DOHH2 (cell line): ENCODE measurements around the gene KLK15.

Source experiments
- H3F3A ChIP-seq: fragments of 200-600 bp; sonication (generic), shearing (Covaris generic); 2 replicates; pipeline ENCODE4 v1.6.0; 2016; ENCODE audit warnings: antibody characterized with exemption, mild to moderate bottlenecking; ENCODE audit not compliant: control insufficient read depth, insufficient read depth
- H3K27ac ChIP-seq: fragments of 200-600 bp; sonication (generic); 2 replicates; pipeline ENCODE4 v1.5.1; 2014; ENCODE audit warnings: low read depth, mild to moderate bottlenecking, low read length, moderate library complexity
- H3K27me3 ChIP-seq: fragments of 200-600 bp; sonication (generic); 2 replicates; pipeline ENCODE4 v1.6.1; 2014; ENCODE audit warnings: mild to moderate bottlenecking, low read length, mixed read lengths; ENCODE audit not compliant: control insufficient read depth
- H3K36me3 ChIP-seq: fragments of 200-600 bp; sonication (generic); 2 replicates; pipeline ENCODE4 v1.6.1; 2014; ENCODE audit warnings: mild to moderate bottlenecking, low read length, moderate library complexity, mixed read lengths; ENCODE audit not compliant: control insufficient read depth
- H3K4me1 ChIP-seq: fragments of 200-600 bp; sonication (generic); 2 replicates; pipeline ENCODE4 v1.6.1; 2014; ENCODE audit warnings: mild to moderate bottlenecking, low read length, mixed read lengths; ENCODE audit not compliant: control insufficient read depth
- H3K4me2 ChIP-seq: fragments of 200-600 bp; sonication (generic); 2 replicates; pipeline ENCODE4 v1.6.0; 2014; ENCODE audit warnings: mild to moderate bottlenecking, low read length, moderate library complexity
- H3K4me3 ChIP-seq: fragments of 200-600 bp; sonication (generic); 2 replicates; pipeline ENCODE4 v1.5.1; 2014; ENCODE audit warnings: mild to moderate bottlenecking, low read length, mixed read lengths
- H3K79me2 ChIP-seq: fragments of 200-600 bp; sonication (generic); 2 replicates; pipeline ENCODE4 v1.6.1; 2014; ENCODE audit warnings: mild to moderate bottlenecking, low read length, mixed read lengths; ENCODE audit not compliant: control insufficient read depth
- H3K9me2 ChIP-seq: fragments of 200-600 bp; sonication (generic); replicated peaks from 2 replicates; pipeline ENCODE4 v1.6.1; 2014; ENCODE audit warnings: mild to moderate bottlenecking, low read length, mixed read lengths; ENCODE audit not compliant: control insufficient read depth
- H3K9me3 ChIP-seq: fragments of 200-600 bp; sonication (generic); 2 replicates; pipeline ENCODE4 v1.6.1; 2014; ENCODE audit warnings: antibody characterized with exemption, low read length, mixed read lengths; ENCODE audit not compliant: control insufficient read depth, insufficient read depth
- H4K20me1 ChIP-seq: fragments of 200-600 bp; sonication (generic); 2 replicates; pipeline ENCODE4 v1.6.0; 2014; ENCODE audit warnings: low read depth, mild to moderate bottlenecking, antibody characterized with exemption, low read length, moderate library complexity; ENCODE audit not compliant: control insufficient read depth, insufficient read depth
- CTCF ChIP-seq: fragments of 200-600 bp; sonication (generic); IDR thresholded peaks from one replicate; pipeline ENCODE4 v1.5.1; 2014; ENCODE audit warnings: antibody characterized with exemption, mild to moderate bottlenecking, low read depth, low read length; ENCODE audit not compliant: poor library complexity, severe bottlenecking
- EZH2phosphoT487 ChIP-seq: fragments of 200-600 bp; sonication (generic); IDR thresholded peaks from 2 replicates; pipeline ENCODE4 v1.6.1; 2017; ENCODE audit warnings: borderline replicate concordance, mild to moderate bottlenecking, antibody characterized with exemption, low read length, moderate library complexity, mixed read lengths

Gene KLK15

GRCh38 chr19:50842130-50842529 lies 8.8 kb upstream of the KLK15 start:
- no peaks in the 10 kb centered on the region for H3K9me2 ChIP-seq
- no peaks in the 10 kb centered on the region for H3K9me3 ChIP-seq
- peaks cover 5% of the 10 kb centered on the region; the same call in 1 of the 2 replicates for H3K27me3 ChIP-seq
- H3F3A ChIP-seq = no peaks in the 10 kb centered on the region
- TF ChIP-seq EZH2phosphoT487 (no peak), CTCF (no peak)
- no peaks in the 10 kb centered on the region for H3K79me2 ChIP-seq
- H3K4me2 ChIP-seq = no peak overlapping the region
- no peak overlapping the region for H3K27ac ChIP-seq
- H3K4me3 ChIP-seq = no peak overlapping the region
- H3K4me1 ChIP-seq = no peaks in the 10 kb centered on the region
- H4K20me1 ChIP-seq = no peaks in the 10 kb centered on the region
- H3K36me3 ChIP-seq = no peaks in the 10 kb centered on the region

GRCh38 chr19:50839712-50840655 lies 6.6 kb upstream of the KLK15 start:
- Histone ChIP-seq H3K4me3 (no peak overlapping the region), H3K36me3 (no peaks in the 10 kb centered on the region), H3K4me2 (no peak overlapping the region), H4K20me1 (no peaks in the 10 kb centered on the region), H3K4me1 (peaks cover 12% of the 10 kb centered on the region), H3F3A (no peaks in the 10 kb centered on the region), H3K27ac (no peak overlapping the region), H3K79me2 (no peaks in the 10 kb centered on the region), H3K27me3 (peaks cover 24% of the 10 kb centered on the region), H3K9me2 (no peaks in the 10 kb centered on the region), H3K9me3 (no peaks in the 10 kb centered on the region)
- TF ChIP-seq EZH2phosphoT487 (no peak), CTCF (no peak)

- Histone ChIP-seq H3K4me1 (peaks cover 13% of the 10 kb centered on the region), H3K79me2 (no peaks in the 10 kb centered on the region), H3K4me2 (no peak overlapping the region), H3K4me3 (no peak overlapping the region), H3K9me3 (no peaks in the 10 kb centered on the region), H3K27me3 (peaks cover 23% of the 10 kb centered on the region), H4K20me1 (no peaks in the 10 kb centered on the region), H3K36me3 (no peaks in the 10 kb centered on the region), H3F3A (no peaks in the 10 kb centered on the region), H3K27ac (no peak overlapping the region), H3K9me2 (no peaks in the 10 kb centered on the region)
- TF ChIP-seq CTCF (peak; percentile 55), EZH2phosphoT487 (no peak)
These were observed 4.9 kb upstream of the KLK15 start for GRCh38 chr19:50838239-50838638.
